Tibial artery (tissue), 4 donors: Measurements from ENCODE around the gene ZKSCAN5.
A peak's percentile ranks its signal among the peaks of the same experiment; 100 is the strongest.

Experiments used
- DNase-seq, 2 donors: peaks; one replicate each; pipeline ENCODE4 v3.0.0-alpha.2; 2019
- H3K27ac ChIP-seq, 2 donors: fragments of 200-600 bp; sonication (generic) in 1 of 2; 1 replicate in 1 of 2; 2 replicates in 1 of 2; pipeline ENCODE4 v1.5.1; 2018 to 2019; ENCODE audit warnings: mild to moderate bottlenecking in 1 of 2
- H3K27me3 ChIP-seq, 2 donors: fragments of 200-600 bp; sonication (generic) in 1 of 2; one replicate each; pipeline versions ENCODE4 v1.5.1 to v1.6.0; 2016 to 2019
- H3K36me3 ChIP-seq, 3 donors: fragments of 200-600 bp; sonication (generic) in 2 of 3; one replicate each; pipeline ENCODE4 v1.5.1; 2016 to 2019; ENCODE audit warnings: mild to moderate bottlenecking in 2 of 3
- H3K4me1 ChIP-seq, 4 donors: fragments of 200-600 bp; sonication (generic) in 2 of 4; 1 replicate in 3 of 4; 2 replicates in 1 of 4; pipeline ENCODE4 v1.5.1; 2016 to 2019
- H3K4me3 ChIP-seq, 2 donors: fragments of 200-600 bp; sonication (generic) in 1 of 2; 1 replicate in 1 of 2; 2 replicates in 1 of 2; pipeline ENCODE4 v1.5.1; 2018 to 2019; ENCODE audit warnings: mild to moderate bottlenecking in 2 of 2
- H3K9me3 ChIP-seq, 3 donors: fragments of 200-600 bp; sonication (generic) in 1 of 3; one replicate each; pipeline ENCODE4 v1.5.1; 2016 to 2019
- intact Hi-C: fragments of 100-400 bp; cut with DNase I; formaldehyde crosslinking; loops from one replicate; pipeline ENCODE4 v1.15.0; 2023; ENCODE audit warnings: low total_unique reads
- TF ChIP-seq, protein P1 (sequence below), 2 experiments: fragments of 200-600 bp in 1 of 2; fragments of 450-650 bp in 1 of 2; IDR thresholded peaks; one replicate each; pipeline ENCODE4 v1.5.1; 2017 to 2019; ENCODE audit warnings: antibody characterized with exemption in 2 of 2, mild to moderate bottlenecking in 1 of 2, moderate library complexity in 1 of 2

ZKSCAN5 gene

DNA sequence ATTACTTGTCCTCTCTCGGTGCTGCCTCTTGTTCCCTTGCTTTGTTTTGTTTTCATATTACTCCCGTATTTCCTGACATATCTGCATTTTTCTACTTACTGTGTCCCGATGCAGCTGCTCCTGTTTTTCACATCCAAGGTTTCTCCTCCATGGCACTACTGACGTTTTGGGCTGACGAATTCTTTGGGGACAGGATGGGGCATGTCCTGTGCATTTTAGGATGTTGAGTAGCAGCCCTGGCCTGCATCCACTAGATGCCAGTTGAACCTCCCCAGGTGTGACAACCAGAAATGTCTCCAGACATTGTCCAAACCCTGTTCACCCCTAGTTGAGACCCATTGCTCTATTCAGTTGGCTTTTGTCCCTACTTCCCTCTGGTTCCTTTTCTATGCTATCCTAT lies 19.4 kb upstream of the ZKSCAN5 start:
- no peaks in the 10 kb centered on the region for H3K4me1 ChIP-seq
- H3K4me3 ChIP-seq = no peak overlapping the region
- no peaks in the 10 kb centered on the region for H3K27me3 ChIP-seq
- no peak for DNase-seq
- peaks cover 0 to 47% (median 16%) of the 10 kb centered on the region in 3 donors for H3K36me3 ChIP-seq
- intact Hi-C loops = no loop called here
- H3K9me3 ChIP-seq = no peaks in the 10 kb centered on the region
- TF ChIP-seq, protein P1, sequence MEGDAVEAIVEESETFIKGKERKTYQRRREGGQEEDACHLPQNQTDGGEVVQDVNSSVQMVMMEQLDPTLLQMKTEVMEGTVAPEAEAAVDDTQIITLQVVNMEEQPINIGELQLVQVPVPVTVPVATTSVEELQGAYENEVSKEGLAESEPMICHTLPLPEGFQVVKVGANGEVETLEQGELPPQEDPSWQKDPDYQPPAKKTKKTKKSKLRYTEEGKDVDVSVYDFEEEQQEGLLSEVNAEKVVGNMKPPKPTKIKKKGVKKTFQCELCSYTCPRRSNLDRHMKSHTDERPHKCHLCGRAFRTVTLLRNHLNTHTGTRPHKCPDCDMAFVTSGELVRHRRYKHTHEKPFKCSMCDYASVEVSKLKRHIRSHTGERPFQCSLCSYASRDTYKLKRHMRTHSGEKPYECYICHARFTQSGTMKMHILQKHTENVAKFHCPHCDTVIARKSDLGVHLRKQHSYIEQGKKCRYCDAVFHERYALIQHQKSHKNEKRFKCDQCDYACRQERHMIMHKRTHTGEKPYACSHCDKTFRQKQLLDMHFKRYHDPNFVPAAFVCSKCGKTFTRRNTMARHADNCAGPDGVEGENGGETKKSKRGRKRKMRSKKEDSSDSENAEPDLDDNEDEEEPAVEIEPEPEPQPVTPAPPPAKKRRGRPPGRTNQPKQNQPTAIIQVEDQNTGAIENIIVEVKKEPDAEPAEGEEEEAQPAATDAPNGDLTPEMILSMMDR (IDR thresholded peaks at IDR 0.05) = no peak
- no peak overlapping the region for H3K27ac ChIP-seq

DNA sequence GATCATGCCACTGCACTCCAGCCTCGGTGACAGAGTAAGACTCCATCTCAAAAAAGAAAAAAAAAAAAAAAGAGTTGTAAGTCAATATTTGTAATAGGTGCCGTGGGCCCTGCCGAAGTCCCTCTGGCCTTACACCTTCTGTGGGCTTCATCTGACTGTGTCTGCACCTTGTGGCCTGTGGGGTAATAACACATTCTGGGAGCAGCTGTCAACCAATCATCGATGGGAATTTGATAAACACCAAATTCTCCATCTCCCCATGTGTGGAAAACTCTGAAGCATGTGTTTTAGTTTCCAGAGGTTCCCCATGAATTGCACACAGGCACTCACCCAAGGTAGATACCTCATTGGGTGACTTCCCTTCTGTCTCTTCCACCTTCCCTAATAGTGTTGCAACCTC lies 15.2 kb upstream of the ZKSCAN5 start:
- peaks cover 0 to 12% (median 12%) of the 10 kb centered on the region in 3 donors for H3K9me3 ChIP-seq
- no peaks in the 10 kb centered on the region for H3K27me3 ChIP-seq
- TF ChIP-seq, protein P1 (IDR thresholded peaks at IDR 0.05) = no peak
- peaks cover 24 to 54% (median 30%) of the 10 kb centered on the region in 3 donors for H3K36me3 ChIP-seq
- no peak for DNase-seq
- intact Hi-C loops = no loop called here
- no peaks in the 10 kb centered on the region for H3K4me1 ChIP-seq
- no peak overlapping the region for H3K27ac ChIP-seq
- no peak overlapping the region for H3K4me3 ChIP-seq

DNA sequence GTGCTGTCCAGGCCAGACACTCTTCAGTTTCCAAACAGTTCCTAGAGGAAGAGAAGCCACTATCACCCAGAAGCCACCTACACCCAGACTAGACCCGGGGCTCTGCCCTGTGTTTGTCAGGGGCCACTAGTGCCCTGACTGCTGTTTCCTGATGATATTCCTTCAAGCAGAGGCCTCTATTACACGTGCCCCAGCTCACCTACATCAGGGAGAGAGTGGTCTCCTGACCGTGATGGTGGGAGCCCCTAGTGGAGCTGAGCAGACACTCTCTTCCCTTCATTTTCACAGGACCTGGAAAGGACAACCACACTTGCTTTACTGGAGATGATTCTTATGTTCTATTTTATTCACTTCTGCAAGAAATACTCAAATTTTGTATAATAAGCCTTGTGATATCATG lies 13.6 kb upstream of the ZKSCAN5 start:
- Histone ChIP-seq H3K9me3 (peaks cover 0 to 22% (median 20%) of the 10 kb centered on the region in 3 donors), H3K27ac (no peak overlapping the region), H3K4me1 (no peaks in the 10 kb centered on the region), H3K4me3 (no peak overlapping the region), H3K36me3 (peaks cover 39 to 57% (median 40%) of the 10 kb centered on the region in 3 donors), H3K27me3 (no peaks in the 10 kb centered on the region)
- intact Hi-C loops = no loop called here
- DNase-seq = no peak
- TF ChIP-seq, protein P1 (IDR thresholded peaks at IDR 0.05) = no peak

DNA sequence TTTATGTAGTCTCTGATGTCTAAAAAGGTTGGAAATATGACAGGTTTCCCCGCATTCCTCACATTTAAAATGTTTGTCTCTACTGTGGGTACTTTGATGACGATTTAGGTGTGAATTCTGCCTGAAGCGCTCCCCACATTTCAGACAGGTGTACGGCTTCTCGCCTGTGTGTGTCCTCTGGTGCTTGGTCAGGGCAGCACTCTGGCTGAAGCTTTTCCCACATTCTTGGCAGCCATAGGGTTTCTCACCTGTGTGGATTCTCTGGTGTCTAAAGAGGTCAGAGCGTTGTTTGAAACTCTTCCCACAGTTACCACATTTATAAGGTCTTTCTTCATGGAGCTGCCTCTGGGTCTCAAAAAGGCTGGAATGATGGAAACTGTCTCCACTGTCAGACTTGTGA lies 10.6 kb upstream of the ZKSCAN5 start:
- no peaks in the 10 kb centered on the region for H3K27me3 ChIP-seq
- intact Hi-C loops = no loop called here
- peaks cover 0 to 22% (median 20%) of the 10 kb centered on the region in 3 donors for H3K9me3 ChIP-seq
- H3K4me1 ChIP-seq = peaks cover 0 to 17% (median 16%) of the 10 kb centered on the region in 4 donors
- TF ChIP-seq, protein P1 (IDR thresholded peaks at IDR 0.05) = no peak
- peaks cover 49 to 75% (median 66%) of the 10 kb centered on the region in 3 donors for H3K36me3 ChIP-seq
- no peak overlapping the region for H3K27ac ChIP-seq
- no peak for DNase-seq
- H3K4me3 ChIP-seq = no peak overlapping the region

DNA sequence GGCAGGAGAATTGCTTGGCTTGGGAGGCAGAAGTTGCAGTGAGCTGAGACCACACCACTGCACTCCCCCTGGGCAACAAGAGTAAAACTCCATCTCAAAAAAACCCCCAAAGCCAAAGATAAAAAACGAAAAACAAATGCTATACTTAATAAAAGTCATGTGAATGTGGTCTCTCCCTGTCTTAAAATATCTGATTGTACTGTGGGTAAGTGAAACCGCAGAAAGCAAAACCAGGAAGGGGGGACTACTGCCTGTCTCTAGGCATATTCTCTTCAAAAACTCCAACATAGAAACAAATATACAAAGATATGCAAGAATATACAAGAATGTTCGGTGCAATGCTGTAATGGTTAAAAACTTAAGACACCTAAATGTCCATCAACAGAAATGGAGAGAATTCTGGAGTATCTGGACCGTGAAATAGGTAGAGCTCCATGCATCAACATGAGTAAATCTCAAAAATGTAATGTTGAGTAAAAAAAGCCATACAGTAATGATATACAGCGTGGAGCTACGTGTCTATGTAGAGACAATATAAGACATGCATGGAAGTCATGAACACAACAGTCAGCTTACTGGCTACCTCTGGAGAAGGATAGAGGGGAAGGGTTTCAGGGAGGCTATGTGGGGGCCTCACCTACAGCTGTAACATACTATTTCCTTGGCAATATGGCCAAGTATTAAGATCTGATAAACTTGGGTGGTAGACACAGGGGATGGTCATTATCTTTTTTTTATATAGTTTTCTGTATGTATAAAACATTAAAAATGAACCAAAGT lies 6.5 kb upstream of the ZKSCAN5 start:
- Histone ChIP-seq H3K4me1 (peaks cover 0 to 29% (median 23%) of the 10 kb centered on the region in 4 donors), H3K4me3 (peak overlapping the region; percentile 90 to 96), H3K36me3 (peaks cover 38 to 56% (median 55%) of the 10 kb centered on the region in 3 donors), H3K27ac (no peak overlapping the region), H3K9me3 (peaks cover 0 to 22% (median 20%) of the 10 kb centered on the region in 3 donors), H3K27me3 (no peaks in the 10 kb centered on the region)
- intact Hi-C loops = no loop called here
- TF ChIP-seq, protein P1 (IDR thresholded peaks at IDR 0.05) = no peak
- no peak for DNase-seq
